Ovary (tissue), 3 donors: ENCODE results near the gene ADAMTS17.

Experiments
- CTCF ChIP-seq, 3 donors: fragments of 450-650 bp in 2 of 3; fragments of 200-600 bp in 1 of 3; IDR thresholded peaks; one replicate each; pipeline versions ENCODE4 v1.5.1 to v1.8.0; 2016 to 2022; ENCODE audit warnings: antibody characterized with exemption in 3 of 3, mild to moderate bottlenecking in 1 of 3
- EP300 ChIP-seq: sonication (generic); formaldehyde crosslinking; IDR thresholded peaks from one replicate; pipeline ENCODE4 v1.6.1; 2017; ENCODE audit warnings: antibody characterized with exemption
- POLR2A ChIP-seq: fragments of 450-650 bp; IDR thresholded peaks from one replicate; pipeline ENCODE4 v1.6.1; 2017; ENCODE audit warnings: antibody characterized with exemption, mild to moderate bottlenecking, moderate library complexity
- donor health status: DM: no; HTN: no; CAD: no.

- TF ChIP-seq CTCF (IDR thresholded peaks at IDR 0.05) = no peak
- no peak for TF ChIP-seq POLR2A
- no peak for TF ChIP-seq EP300
Measured at GRCh38 chr15:99967841-99968371, 373.9 kb downstream of the ADAMTS17 start.
